ENCODE results near the gene SLC25A34.

DNA sequence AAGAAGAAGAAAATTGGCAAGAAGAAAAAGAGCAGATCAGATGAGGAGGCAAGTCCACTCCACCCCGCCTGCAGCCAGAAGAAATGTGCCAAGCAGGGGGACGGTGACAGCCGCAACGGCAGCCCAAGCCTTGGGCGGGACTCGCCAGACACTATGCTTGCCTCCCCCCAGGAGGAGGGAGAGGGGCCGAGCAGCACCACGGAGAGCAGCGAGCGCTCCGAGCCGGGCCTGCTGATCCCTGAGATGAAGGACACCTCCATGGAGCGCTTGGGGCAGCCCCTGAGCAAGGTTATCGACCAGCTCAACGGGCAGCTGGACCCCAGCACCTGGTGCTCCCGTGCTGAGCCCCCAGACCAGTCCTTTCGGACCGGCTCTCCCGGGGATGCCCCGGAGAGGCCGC, 9.0 kb upstream of the SLC25A34 start:
- no peak for TF ChIP-seq POLR2AphosphoS5 (IDR thresholded peaks at IDR 0.05; ENCODE audit: low read depth, low read length)
- TF ChIP-seq POLR2A (IDR thresholded peaks at IDR 0.05; ENCODE audit: low read depth, low read length): no peak
